Parathyroid adenoma (tissue), 2 donors: ENCODE data around the gene HACL1.

ENCODE experiments used
- H2AFZ ChIP-seq: fragments of 300-600 bp; sonication (generic); one replicate; pipeline ENCODE4 v1.7.0; 2017; ENCODE audit warnings: antibody characterized with exemption, mild to moderate bottlenecking
- H3K27ac ChIP-seq: fragments of 300-600 bp; sonication (generic); one replicate; pipeline ENCODE4 v1.7.0; 2017
- H3K27me3 ChIP-seq: fragments of 300-600 bp; sonication (generic); one replicate; pipeline ENCODE4 v1.7.0; 2017; ENCODE audit warnings: low read length; ENCODE audit not compliant: control insufficient read depth, insufficient read depth
- H3K36me3 ChIP-seq: fragments of 300-600 bp; sonication (generic); one replicate; pipeline ENCODE4 v1.7.0; 2017; ENCODE audit warnings: low read length; ENCODE audit not compliant: control insufficient read depth, insufficient read depth
- H3K4me1 ChIP-seq: fragments of 300-600 bp; sonication (generic); one replicate; pipeline ENCODE4 v1.7.0; 2017; ENCODE audit warnings: control low read depth
- H3K4me2 ChIP-seq: fragments of 300-600 bp; sonication (generic); one replicate; pipeline ENCODE4 v1.7.0; 2017; ENCODE audit warnings: low read length
- H3K4me3 ChIP-seq: fragments of 300-600 bp; sonication (generic); one replicate; pipeline ENCODE4 v1.7.0; 2017; ENCODE audit warnings: low read depth, low read length
- H3K79me2 ChIP-seq: fragments of 300-600 bp; sonication (generic); one replicate; pipeline ENCODE4 v1.7.0; 2017; ENCODE audit warnings: control low read depth
- H3K9ac ChIP-seq: fragments of 300-600 bp; sonication (generic); one replicate; pipeline ENCODE4 v1.7.0; 2017; ENCODE audit warnings: mild to moderate bottlenecking
- H3K9me3 ChIP-seq: fragments of 300-600 bp; sonication (generic); one replicate; pipeline ENCODE4 v1.7.0; 2017; ENCODE audit warnings: low read length; ENCODE audit not compliant: control insufficient read depth
- TF ChIP-seq, protein P1 (sequence below): fragments of 300-600 bp; sonication (generic); IDR thresholded peaks from one replicate; pipeline ENCODE4 v1.7.0; 2017; ENCODE audit warnings: antibody characterized with exemption, mild to moderate bottlenecking
- donor health status: primary hyperparathyroidism.

The HACL1 gene

DNA sequence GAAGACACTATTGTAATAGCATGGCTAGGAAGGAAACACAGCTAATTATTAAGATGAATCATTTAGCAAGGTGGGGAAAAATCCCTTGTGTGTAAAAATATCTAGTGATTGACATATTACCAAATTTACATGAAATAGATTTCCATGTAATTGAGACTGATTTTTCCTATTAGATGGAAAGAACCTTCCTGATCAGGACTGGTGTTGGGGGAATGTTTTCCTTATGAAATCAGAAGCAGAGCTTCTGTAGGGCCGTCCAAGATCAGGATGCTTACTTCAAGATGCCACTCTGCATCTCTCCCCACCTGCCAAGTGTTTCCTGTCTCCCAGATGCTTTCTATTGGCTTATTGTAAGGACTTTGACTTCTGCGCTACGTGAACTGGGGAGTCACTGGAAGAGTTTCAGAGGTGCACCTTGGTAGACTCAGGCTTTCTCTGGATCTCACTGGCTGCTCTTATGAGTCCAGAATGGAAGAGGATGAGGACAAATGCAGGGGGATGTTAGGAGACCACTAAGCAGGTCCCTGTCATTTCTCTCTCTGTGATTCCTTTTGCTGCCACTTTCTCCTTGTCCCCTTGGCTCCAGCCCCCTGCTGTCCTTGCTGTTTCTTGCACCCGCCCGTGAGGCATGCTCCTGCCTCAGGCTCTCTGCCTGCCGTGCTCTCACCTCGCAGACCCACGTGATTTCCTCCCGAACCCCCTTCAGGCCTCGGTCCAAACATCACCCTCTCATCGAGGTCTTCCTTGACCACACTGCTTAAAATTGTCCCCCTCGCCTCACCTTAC lies 30.2 kb upstream of the HACL1 start:
- peaks cover 2% of the 10 kb centered on the region for H3K79me2 ChIP-seq
- H3K27ac ChIP-seq, result no peak overlapping the region
- H3K4me1 ChIP-seq, result peaks cover 38% of the 10 kb centered on the region
- TF ChIP-seq, protein P1, sequence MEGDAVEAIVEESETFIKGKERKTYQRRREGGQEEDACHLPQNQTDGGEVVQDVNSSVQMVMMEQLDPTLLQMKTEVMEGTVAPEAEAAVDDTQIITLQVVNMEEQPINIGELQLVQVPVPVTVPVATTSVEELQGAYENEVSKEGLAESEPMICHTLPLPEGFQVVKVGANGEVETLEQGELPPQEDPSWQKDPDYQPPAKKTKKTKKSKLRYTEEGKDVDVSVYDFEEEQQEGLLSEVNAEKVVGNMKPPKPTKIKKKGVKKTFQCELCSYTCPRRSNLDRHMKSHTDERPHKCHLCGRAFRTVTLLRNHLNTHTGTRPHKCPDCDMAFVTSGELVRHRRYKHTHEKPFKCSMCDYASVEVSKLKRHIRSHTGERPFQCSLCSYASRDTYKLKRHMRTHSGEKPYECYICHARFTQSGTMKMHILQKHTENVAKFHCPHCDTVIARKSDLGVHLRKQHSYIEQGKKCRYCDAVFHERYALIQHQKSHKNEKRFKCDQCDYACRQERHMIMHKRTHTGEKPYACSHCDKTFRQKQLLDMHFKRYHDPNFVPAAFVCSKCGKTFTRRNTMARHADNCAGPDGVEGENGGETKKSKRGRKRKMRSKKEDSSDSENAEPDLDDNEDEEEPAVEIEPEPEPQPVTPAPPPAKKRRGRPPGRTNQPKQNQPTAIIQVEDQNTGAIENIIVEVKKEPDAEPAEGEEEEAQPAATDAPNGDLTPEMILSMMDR, result no peak
- H3K27me3 ChIP-seq, result no peaks in the 10 kb centered on the region
- H3K36me3 ChIP-seq, result no peaks in the 10 kb centered on the region
- no peak overlapping the region for H3K4me3 ChIP-seq
- no peak overlapping the region for H3K9ac ChIP-seq
- H3K9me3 ChIP-seq, result no peaks in the 10 kb centered on the region
- no peak overlapping the region for H3K4me2 ChIP-seq
- H2AFZ ChIP-seq, result peak overlapping the region; percentile 7

GRCh38 chr3:15630646-15631350 lies 29.4 kb upstream of the HACL1 start:
- H3K27ac ChIP-seq, result peak overlapping the region; percentile 56
- no peaks in the 10 kb centered on the region for H3K36me3 ChIP-seq
- TF ChIP-seq, protein P1, result no peak
- peaks cover 2% of the 10 kb centered on the region for H3K79me2 ChIP-seq
- H3K4me3 ChIP-seq, result no peak overlapping the region
- H3K9me3 ChIP-seq, result no peaks in the 10 kb centered on the region
- H3K9ac ChIP-seq, result no peak overlapping the region
- peaks cover 38% of the 10 kb centered on the region for H3K4me1 ChIP-seq
- H3K27me3 ChIP-seq, result no peaks in the 10 kb centered on the region
- H2AFZ ChIP-seq, result peak overlapping the region; percentile 68
- H3K4me2 ChIP-seq, result peak overlapping the region; percentile 10

GRCh38 chr3:15629860-15630597 lies 28.7 kb upstream of the HACL1 start:
- Histone ChIP-seq H3K9ac (no peak overlapping the region), H3K79me2 (peaks cover 2% of the 10 kb centered on the region), H3K4me1 (peaks cover 35% of the 10 kb centered on the region), H3K36me3 (no peaks in the 10 kb centered on the region), H2AFZ (peak overlapping the region; percentile 68), H3K27ac (peak overlapping the region; percentile 56), H3K4me2 (peak overlapping the region; percentile 10), H3K27me3 (no peaks in the 10 kb centered on the region), H3K4me3 (no peak overlapping the region), H3K9me3 (no peaks in the 10 kb centered on the region)
- TF ChIP-seq, protein P1, result peak; percentile 71

- Histone ChIP-seq H2AFZ (no peak overlapping the region), H3K4me2 (no peak overlapping the region), H3K9ac (no peak overlapping the region), H3K79me2 (peaks cover 2% of the 10 kb centered on the region), H3K36me3 (no peaks in the 10 kb centered on the region), H3K27ac (no peak overlapping the region), H3K4me1 (peaks cover 25% of the 10 kb centered on the region), H3K4me3 (no peak overlapping the region), H3K27me3 (no peaks in the 10 kb centered on the region), H3K9me3 (no peaks in the 10 kb centered on the region)
- TF ChIP-seq, protein P1, result no peak
These were observed 27.6 kb upstream of the HACL1 start for GRCh38 chr3:15628967-15629366.
